Measurements from ENCODE around the gene PIP4K2A.

DNA sequence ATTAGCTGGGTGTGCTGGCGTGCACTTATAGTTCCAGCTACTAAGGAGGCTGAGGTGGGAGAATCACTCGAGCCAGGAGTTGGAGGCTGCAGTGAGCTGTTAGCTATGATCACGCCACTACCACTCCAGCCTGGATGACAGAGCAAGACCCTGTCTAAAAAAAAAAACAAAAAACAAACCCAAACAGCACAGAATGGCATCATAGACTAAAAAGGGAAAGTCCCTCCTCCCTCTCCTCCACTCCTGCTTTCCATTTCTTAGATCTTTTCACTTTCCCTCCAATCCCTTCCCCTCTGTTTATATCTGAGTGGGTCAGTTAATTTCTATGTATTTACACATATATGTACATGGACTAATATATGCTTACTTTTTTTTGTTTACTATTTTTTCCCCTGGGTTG is 10.4 kb upstream of the PIP4K2A start:
- TF ChIP-seq, protein P1, sequence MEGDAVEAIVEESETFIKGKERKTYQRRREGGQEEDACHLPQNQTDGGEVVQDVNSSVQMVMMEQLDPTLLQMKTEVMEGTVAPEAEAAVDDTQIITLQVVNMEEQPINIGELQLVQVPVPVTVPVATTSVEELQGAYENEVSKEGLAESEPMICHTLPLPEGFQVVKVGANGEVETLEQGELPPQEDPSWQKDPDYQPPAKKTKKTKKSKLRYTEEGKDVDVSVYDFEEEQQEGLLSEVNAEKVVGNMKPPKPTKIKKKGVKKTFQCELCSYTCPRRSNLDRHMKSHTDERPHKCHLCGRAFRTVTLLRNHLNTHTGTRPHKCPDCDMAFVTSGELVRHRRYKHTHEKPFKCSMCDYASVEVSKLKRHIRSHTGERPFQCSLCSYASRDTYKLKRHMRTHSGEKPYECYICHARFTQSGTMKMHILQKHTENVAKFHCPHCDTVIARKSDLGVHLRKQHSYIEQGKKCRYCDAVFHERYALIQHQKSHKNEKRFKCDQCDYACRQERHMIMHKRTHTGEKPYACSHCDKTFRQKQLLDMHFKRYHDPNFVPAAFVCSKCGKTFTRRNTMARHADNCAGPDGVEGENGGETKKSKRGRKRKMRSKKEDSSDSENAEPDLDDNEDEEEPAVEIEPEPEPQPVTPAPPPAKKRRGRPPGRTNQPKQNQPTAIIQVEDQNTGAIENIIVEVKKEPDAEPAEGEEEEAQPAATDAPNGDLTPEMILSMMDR (IDR thresholded peaks at IDR 0.05; ENCODE audit: low read depth, low read length) = no peak
- no peak for TF ChIP-seq EZH2phosphoT487 (IDR thresholded peaks at IDR 0.05; ENCODE audit: low read depth)
